LNCaP clone FGC (cell line): Measurements from ENCODE around the gene ZC3H18.

Source experiments
- DNase-seq: peaks from one replicate; pipeline ENCODE4 v3.0.0-alpha.2; 2011; ENCODE audit warnings: low read depth
- H3K4me3 ChIP-seq: 2 replicates; pipeline ENCODE4 v1.5.1; 2011; ENCODE audit warnings: mild to moderate bottlenecking, low read depth, low read length, control low read depth
- TF ChIP-seq, protein P1 (sequence below): IDR thresholded peaks from 2 replicates; pipeline ENCODE4 v1.5.1; 2012; ENCODE audit warnings: mild to moderate bottlenecking; ENCODE audit not compliant: control insufficient read depth, insufficient read depth; ENCODE audit errors: extremely low read depth

Gene ZC3H18

DNA sequence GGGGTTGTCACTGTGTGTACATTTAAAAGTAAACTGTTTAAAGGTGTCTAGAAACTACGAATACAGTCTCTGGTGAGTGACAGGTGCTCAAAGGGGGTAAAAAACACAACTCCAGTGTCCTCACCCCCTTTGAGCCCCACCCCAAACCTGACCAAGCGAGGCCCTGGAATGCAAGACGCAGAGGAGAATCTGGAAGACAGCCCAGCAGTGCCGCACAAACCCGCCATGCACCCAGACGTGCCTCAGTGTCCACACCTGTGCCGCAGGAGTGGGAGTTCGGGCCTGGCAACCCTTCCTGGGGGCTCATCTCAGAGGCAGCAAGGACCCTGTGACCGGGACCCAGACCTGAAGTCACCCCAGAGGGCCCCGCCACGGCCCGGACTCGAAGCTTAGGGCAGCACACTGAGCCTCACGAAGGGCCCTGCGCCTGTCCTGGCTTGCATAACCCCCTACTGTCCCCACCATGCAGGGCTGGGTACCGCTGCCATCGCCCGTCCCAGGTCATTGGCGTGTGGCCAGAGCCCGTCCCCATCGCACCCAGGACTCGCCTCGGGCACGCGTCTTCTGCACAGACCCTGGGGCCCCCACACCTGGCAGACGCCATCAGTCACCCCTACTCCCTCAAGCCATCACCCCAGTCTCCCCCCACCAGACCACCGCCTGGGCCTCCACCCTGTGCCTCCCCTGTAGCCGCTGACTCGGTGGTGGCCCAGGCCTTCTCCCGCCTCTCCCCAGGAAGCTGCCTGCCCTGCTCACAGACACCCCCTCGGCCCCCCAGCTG is 33.0 kb upstream of the ZC3H18 start:
- TF ChIP-seq, protein P1, sequence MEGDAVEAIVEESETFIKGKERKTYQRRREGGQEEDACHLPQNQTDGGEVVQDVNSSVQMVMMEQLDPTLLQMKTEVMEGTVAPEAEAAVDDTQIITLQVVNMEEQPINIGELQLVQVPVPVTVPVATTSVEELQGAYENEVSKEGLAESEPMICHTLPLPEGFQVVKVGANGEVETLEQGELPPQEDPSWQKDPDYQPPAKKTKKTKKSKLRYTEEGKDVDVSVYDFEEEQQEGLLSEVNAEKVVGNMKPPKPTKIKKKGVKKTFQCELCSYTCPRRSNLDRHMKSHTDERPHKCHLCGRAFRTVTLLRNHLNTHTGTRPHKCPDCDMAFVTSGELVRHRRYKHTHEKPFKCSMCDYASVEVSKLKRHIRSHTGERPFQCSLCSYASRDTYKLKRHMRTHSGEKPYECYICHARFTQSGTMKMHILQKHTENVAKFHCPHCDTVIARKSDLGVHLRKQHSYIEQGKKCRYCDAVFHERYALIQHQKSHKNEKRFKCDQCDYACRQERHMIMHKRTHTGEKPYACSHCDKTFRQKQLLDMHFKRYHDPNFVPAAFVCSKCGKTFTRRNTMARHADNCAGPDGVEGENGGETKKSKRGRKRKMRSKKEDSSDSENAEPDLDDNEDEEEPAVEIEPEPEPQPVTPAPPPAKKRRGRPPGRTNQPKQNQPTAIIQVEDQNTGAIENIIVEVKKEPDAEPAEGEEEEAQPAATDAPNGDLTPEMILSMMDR = no peak
- DNase-seq = no peak
- H3K4me3 ChIP-seq = no peak overlapping the region

DNA sequence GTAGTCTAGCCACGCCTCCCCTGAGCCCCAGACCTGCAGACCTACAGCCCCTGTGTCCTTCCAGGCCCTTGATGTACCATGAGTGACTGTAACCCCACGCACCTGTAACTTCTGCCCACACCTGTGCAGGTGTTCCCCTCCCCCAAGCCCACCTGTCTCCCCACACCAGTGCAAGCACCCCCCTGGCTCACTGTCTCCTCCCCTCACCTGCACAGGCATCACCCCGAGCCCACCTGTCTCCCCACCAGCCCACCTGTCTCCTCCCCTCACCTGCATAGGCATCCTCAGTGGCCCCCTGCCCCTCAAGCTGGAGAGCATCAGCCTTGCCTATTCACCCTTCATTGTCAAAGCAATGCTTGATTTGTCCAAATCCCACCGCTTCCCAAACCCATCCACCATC is 32.3 kb upstream of the ZC3H18 start:
- no peak for DNase-seq
- no peak overlapping the region for H3K4me3 ChIP-seq
- TF ChIP-seq, protein P1 = no peak

DNA sequence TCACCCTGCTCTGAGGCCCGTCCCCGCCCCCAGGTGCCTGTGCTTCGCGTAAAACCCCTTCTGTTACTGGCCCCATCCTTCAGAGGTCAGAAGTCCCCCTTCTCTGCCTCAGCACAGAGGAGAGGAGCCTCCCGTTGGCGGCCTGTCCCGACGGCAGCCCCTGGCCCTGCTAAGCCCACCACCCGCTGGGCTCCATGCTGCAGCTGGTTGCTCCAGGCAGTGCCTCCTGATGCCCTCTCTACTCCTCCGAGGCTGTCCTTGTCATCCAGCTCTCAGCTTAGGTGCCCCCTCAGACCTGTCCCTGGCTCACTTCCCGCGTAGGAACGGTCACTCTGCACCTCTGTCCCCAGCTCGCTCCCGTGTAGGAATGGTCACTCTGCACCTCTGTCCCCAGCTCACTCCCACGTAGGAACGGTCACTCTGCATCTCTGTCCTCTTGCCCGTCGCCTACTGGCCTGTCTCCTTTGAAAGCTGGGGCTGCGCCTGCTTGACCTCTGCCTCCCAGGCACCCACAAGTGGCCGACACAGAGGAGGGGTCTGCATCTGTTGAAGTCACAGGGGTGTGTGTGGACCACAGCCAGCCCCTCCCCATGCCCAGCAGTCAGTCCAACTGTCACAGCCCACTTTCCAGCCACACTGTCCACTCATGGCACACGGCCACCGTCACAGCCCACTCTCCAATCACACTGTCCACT is 31.7 kb upstream of the ZC3H18 start:
- H3K4me3 ChIP-seq = no peak overlapping the region
- no peak for DNase-seq
- TF ChIP-seq, protein P1 = no peak

DNA sequence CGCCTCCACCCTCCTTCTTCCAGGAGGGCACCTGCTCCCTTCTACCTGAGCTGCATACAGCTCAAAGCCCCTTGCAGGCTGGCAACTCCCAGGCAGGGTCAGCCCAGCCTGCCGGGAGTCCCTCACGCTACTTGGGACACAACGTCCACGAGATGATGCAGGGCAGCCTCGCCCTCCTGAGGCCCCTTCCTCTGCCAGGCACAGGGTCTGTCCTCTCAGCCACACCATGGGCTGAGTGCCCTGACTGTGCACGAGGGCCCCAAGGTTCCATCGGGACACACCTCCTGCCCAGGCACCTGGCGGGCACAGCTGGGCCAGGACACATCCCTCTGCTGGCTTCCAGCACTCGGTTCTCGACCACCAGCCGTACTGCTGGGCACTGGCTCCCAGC is 30.9 kb upstream of the ZC3H18 start:
- DNase-seq = no peak
- no peak overlapping the region for H3K4me3 ChIP-seq
- TF ChIP-seq, protein P1 = no peak

- DNase-seq = no peak
- no peak overlapping the region for H3K4me3 ChIP-seq
- TF ChIP-seq, protein P1 = no peak
Measured at GRCh38 chr16:88539652-88540345, 30.4 kb upstream of the ZC3H18 start.

DNA sequence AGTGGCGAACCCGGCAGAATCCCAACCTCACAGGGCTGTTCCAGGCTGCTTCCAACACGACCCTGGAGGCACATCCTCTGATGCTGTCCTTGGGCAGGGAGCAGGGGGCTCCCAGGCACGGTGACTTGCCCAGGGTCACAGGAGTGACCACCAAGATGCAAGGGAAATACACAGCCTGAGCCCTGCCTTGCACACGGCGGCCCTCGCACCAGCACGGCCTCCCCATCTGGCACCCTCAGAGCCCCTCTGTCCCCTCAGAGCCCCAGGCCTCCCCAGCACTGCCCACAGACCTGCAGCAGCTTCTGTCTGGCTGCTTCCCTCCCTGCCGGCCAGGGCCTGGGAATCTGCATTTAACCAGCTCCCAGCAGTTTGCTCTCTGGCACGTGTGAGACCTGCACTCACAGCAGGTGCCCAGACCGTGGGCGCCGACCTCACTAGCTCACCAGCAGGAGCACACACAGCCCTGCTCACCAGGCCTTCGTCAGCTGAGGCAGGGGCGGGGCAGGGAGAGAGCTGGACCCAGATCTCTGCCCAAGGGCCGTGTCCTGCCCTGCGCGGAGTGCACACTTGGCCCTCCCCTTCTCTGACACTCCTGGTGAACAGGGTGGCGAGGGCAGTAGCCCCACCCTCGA is 29.7 kb upstream of the ZC3H18 start:
- TF ChIP-seq, protein P1 = no peak

More for the DNA sequence above, 29.7 kb upstream of the ZC3H18 start:
- H3K4me3 ChIP-seq = no peak overlapping the region
- no peak for DNase-seq
